Testis (tissue), 2 donors: ENCODE results near the gene MNDA.

Experiments used
- POLR2A ChIP-seq: fragments of 450-650 bp; IDR thresholded peaks from one replicate; pipeline ENCODE4 v1.6.1; 2017; ENCODE audit warnings: antibody characterized with exemption, mild to moderate bottlenecking, moderate library complexity
- TF ChIP-seq, protein P1 (sequence below), 3 experiments: fragments of 450-650 bp in 2 of 3; fragments of 200-600 bp in 1 of 3; sonication (generic) in 1 of 3; IDR thresholded peaks; one replicate each; pipeline ENCODE4 v1.5.1; 2016 to 2019; ENCODE audit warnings: antibody characterized with exemption in 3 of 3, mild to moderate bottlenecking in 2 of 3, moderate library complexity in 1 of 3

DNA sequence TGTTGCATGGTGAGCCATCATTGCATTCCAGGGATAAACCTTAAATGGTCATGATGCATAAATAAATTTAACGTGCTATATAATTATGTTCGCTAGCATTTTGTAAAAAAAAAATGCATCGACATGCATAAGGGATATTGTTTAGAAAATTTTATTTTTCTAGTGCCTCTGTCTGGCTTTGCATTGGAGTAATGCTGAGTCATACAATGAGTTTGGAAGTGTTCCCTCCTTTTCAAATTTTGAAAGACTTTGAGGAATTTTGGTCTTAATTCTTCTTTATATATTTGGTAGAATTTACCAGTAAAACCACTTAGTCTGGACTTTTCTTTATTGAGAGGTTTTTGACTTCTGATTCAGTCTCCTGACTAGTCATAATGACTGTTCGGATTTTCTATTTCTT is 4.9 kb downstream of the MNDA start:
- TF ChIP-seq POLR2A, result no peak
- TF ChIP-seq, protein P1, sequence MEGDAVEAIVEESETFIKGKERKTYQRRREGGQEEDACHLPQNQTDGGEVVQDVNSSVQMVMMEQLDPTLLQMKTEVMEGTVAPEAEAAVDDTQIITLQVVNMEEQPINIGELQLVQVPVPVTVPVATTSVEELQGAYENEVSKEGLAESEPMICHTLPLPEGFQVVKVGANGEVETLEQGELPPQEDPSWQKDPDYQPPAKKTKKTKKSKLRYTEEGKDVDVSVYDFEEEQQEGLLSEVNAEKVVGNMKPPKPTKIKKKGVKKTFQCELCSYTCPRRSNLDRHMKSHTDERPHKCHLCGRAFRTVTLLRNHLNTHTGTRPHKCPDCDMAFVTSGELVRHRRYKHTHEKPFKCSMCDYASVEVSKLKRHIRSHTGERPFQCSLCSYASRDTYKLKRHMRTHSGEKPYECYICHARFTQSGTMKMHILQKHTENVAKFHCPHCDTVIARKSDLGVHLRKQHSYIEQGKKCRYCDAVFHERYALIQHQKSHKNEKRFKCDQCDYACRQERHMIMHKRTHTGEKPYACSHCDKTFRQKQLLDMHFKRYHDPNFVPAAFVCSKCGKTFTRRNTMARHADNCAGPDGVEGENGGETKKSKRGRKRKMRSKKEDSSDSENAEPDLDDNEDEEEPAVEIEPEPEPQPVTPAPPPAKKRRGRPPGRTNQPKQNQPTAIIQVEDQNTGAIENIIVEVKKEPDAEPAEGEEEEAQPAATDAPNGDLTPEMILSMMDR (IDR thresholded peaks at IDR 0.05), result no peak
